ENCODE measurements around the gene RTCA.

RTCA gene

GRCh38 chr1:100340494-100340893, 74.5 kb downstream of the RTCA start:
- Histone ChIP-seq H3K27me3 (ENCODE audit: control insufficient read depth, insufficient read depth, low read length) (no peaks in the 10 kb centered on the region), H3K27ac (ENCODE audit: low read length) (no peak overlapping the region), H3K36me3 (ENCODE audit: control insufficient read depth, insufficient read depth, low read length) (no peaks in the 10 kb centered on the region), H3K4me1 (ENCODE audit: control insufficient read depth, insufficient read depth, low read length) (no peaks in the 10 kb centered on the region), H3K9me3 (ENCODE audit: control insufficient read depth, insufficient read depth, low read length) (no peaks in the 10 kb centered on the region), H3K4me3 (ENCODE audit: low read length) (no peak overlapping the region)
- DNase-seq (ENCODE audit: low read depth, low spot score) = no peak
- WGBS (ENCODE audit: insufficient coverage, insufficient read length) = no CpG with 5 or more reads among the region's 1 CpG

- no peaks in the 10 kb centered on the region for H3K9me3 ChIP-seq (ENCODE audit: control insufficient read depth, insufficient read depth, low read length)
- H3K36me3 ChIP-seq (ENCODE audit: control insufficient read depth, insufficient read depth, low read length) = no peaks in the 10 kb centered on the region
- no peak overlapping the region for H3K27ac ChIP-seq (ENCODE audit: low read length)
- no CpG with 5 or more reads among the region's 2 CpGs for WGBS (ENCODE audit: insufficient coverage, insufficient read length)
- no peaks in the 10 kb centered on the region for H3K27me3 ChIP-seq (ENCODE audit: control insufficient read depth, insufficient read depth, low read length)
- H3K4me3 ChIP-seq (ENCODE audit: low read length) = no peak overlapping the region
- no peak for DNase-seq (ENCODE audit: low read depth, low spot score)
- H3K4me1 ChIP-seq (ENCODE audit: control insufficient read depth, insufficient read depth, low read length) = no peaks in the 10 kb centered on the region
Measured at GRCh38 chr1:100342348-100342747, 76.3 kb downstream of the RTCA start.

All from iPS DF 6.9 (cell line).